H1 (cell line): ENCODE results near the gene TJP2. TPM values are rescaled to one million over a fixed set of nuclear protein-coding genes. Genes with fewer than 3 reads are reported as not detected.

Source experiments
- CTCF ChIA-PET: fragments of 300-600 bp; sonication (Branson Sonifier 250); formaldehyde crosslinking; loops from one replicate; lab custom pipeline; 2021; ENCODE audit not compliant: partially characterized antibody; lab: Charles Lee
- POLR2A ChIA-PET: fragments of 300-600 bp; sonication (Branson Sonifier 250); formaldehyde crosslinking; loops from one replicate; lab custom pipeline; 2021; ENCODE audit warnings: inconsistent platforms; ENCODE audit not compliant: partially characterized antibody; lab: Charles Lee
- DNase-seq, 2 experiments: peaks; one replicate each; pipeline versions ENCODE4 v3.0.0 to v3.0.0-alpha.2; 2010 to 2022; ENCODE audit warnings: low spot score in 2 of 2, low read depth in 1 of 2, mixed read lengths in 1 of 2
- FAIRE-seq: peaks from 2 replicates; lab custom pipeline; 2011; peaks lifted over from hg19 to GRCh38; lab: Jason Lieb, UNC
- H2AFZ ChIP-seq: 2 replicates; pipeline ENCODE4 v1.8.1; 2012; ENCODE audit warnings: low read length, inconsistent platforms
- H2AK5ac ChIP-seq: 2 replicates; pipeline ENCODE4 v1.6.1; 2013; ENCODE audit warnings: low read depth, low read length
- H2BK120ac ChIP-seq: replicated peaks from 2 replicates; pipeline ENCODE3; 2013; ENCODE audit warnings: low read depth, low read length, inconsistent platforms
- H2BK12ac ChIP-seq: 2 replicates; pipeline ENCODE4 v1.6.1; 2013; ENCODE audit warnings: low read depth, low read length
- H2BK15ac ChIP-seq: 2 replicates; pipeline ENCODE4 v1.6.1; 2013; ENCODE audit warnings: low read length
- H2BK20ac ChIP-seq: 2 replicates; pipeline ENCODE4 v1.6.1; 2013; ENCODE audit warnings: low read length
- H2BK5ac ChIP-seq: 2 replicates; pipeline ENCODE4 v1.6.1; 2013; ENCODE audit warnings: low read depth, low read length
- H3K14ac ChIP-seq: 2 replicates; pipeline ENCODE4 v1.6.1; 2013; ENCODE audit warnings: inconsistent platforms; ENCODE audit not compliant: insufficient read length
- H3K18ac ChIP-seq: 2 replicates; pipeline ENCODE4 v1.6.1; 2013; ENCODE audit warnings: low read length; ENCODE audit errors: extremely low read depth
- H3K23ac ChIP-seq: 2 replicates; pipeline ENCODE4 v1.6.1; 2013; ENCODE audit warnings: inconsistent platforms; ENCODE audit not compliant: insufficient read length
- H3K23me2 ChIP-seq: 2 replicates; pipeline ENCODE4 v1.6.1; 2013; ENCODE audit warnings: low read depth, low read length
- H3K27ac ChIP-seq: 2 replicates; pipeline ENCODE4 v1.6.1; 2011; ENCODE audit warnings: low read depth, low read length, inconsistent platforms
- H3K27me3 ChIP-seq, 4 experiments: replicated peaks in 1 of 4; 1 replicate in 1 of 4; 2 replicates in 3 of 4; pipeline versions ENCODE4 v1.6.1 to v1.8.1; 2011 to 2013; ENCODE audit warnings: low read length in 3 of 4, mild to moderate bottlenecking in 3 of 4, inconsistent platforms in 2 of 4, mixed read lengths in 2 of 4, moderate library complexity in 1 of 4; ENCODE audit not compliant: control insufficient read depth in 3 of 4, insufficient read depth in 3 of 4; ENCODE audit errors: extremely low read depth in 1 of 4
- H3K36me3 ChIP-seq, 4 experiments: 2 replicates each; pipeline versions ENCODE4 v1.6.1 to v1.8.1; 2011 to 2013; ENCODE audit warnings: mild to moderate bottlenecking in 4 of 4, low read length in 3 of 4, moderate library complexity in 2 of 4, control low read depth in 1 of 4, inconsistent platforms in 1 of 4; ENCODE audit not compliant: insufficient read depth in 4 of 4, control insufficient read depth in 2 of 4
- H3K4ac ChIP-seq: replicated peaks from 2 replicates; pipeline ENCODE3; 2013; ENCODE audit warnings: low read length, low read depth, mixed read lengths, inconsistent platforms; ENCODE audit not compliant: insufficient read length
- H3K4me1 ChIP-seq, 4 experiments: replicated peaks in 1 of 4; 1 replicate in 1 of 4; 2 replicates in 3 of 4; pipeline versions ENCODE4 v1.6.1 to v1.8.1; 2011 to 2013; ENCODE audit warnings: low read length in 3 of 4, inconsistent platforms in 2 of 4, mixed read lengths in 1 of 4; ENCODE audit not compliant: insufficient read depth in 4 of 4, control insufficient read depth in 3 of 4
- H3K4me2 ChIP-seq, 2 experiments: 2 replicates each; pipeline versions ENCODE4 v1.6.1 to v1.8.1; 2011 to 2013; ENCODE audit warnings: low read depth in 2 of 2, low read length in 2 of 2, control low read depth in 1 of 2, inconsistent platforms in 1 of 2, mild to moderate bottlenecking in 1 of 2; ENCODE audit not compliant: insufficient read depth in 1 of 2
- H3K4me3 ChIP-seq, 4 experiments: fragments of 200-600, 300-600 bp in 1 of 4; sonication (generic), shearing (Covaris generic), sonication (Bioruptor Twin) in 1 of 4; 2 replicates each; pipeline versions ENCODE4 v1.5.1 to v1.8.1; 2011 to 2016; ENCODE audit warnings: low read length in 4 of 4, low read depth in 3 of 4, control low read depth in 2 of 4, inconsistent platforms in 2 of 4, mild to moderate bottlenecking in 2 of 4, mixed read lengths in 1 of 4, moderate library complexity in 1 of 4; ENCODE audit not compliant: insufficient read depth in 2 of 4; ENCODE audit errors: extremely low read depth in 1 of 4
- H3K56ac ChIP-seq: replicated peaks from 2 replicates; pipeline ENCODE3; 2013; ENCODE audit warnings: low read depth, mild to moderate bottlenecking, mixed read lengths, low read length, inconsistent platforms; ENCODE audit not compliant: insufficient read length
- H3K79me1 ChIP-seq: 2 replicates; pipeline ENCODE4 v1.6.1; 2013; ENCODE audit warnings: low read depth, low read length, control low read depth
- H3K79me2 ChIP-seq, 2 experiments: 2 replicates each; pipeline versions ENCODE4 v1.6.1 to v1.8.1; 2012 to 2013; ENCODE audit warnings: low read length in 2 of 2, mild to moderate bottlenecking in 2 of 2, inconsistent platforms in 1 of 2; ENCODE audit not compliant: insufficient read depth in 2 of 2, control insufficient read depth in 1 of 2
- H3K9ac ChIP-seq, 4 experiments: replicated peaks in 1 of 4; 1 replicate in 1 of 4; 2 replicates in 3 of 4; pipeline versions ENCODE4 v1.6.1 to v1.8.1; 2011 to 2013; ENCODE audit warnings: low read depth in 3 of 4, low read length in 3 of 4, control low read depth in 2 of 4, mild to moderate bottlenecking in 2 of 4, moderate library complexity in 2 of 4, inconsistent platforms in 1 of 4; ENCODE audit errors: extremely low read depth in 1 of 4
- H3K9me3 ChIP-seq, 2 experiments: 2 replicates each; pipeline versions ENCODE4 v1.6.1 to v1.8.1; 2012 to 2013; ENCODE audit warnings: mild to moderate bottlenecking in 2 of 2, moderate library complexity in 2 of 2, control low read depth in 1 of 2, inconsistent platforms in 1 of 2, low read depth in 1 of 2, low read length in 1 of 2, mixed read lengths in 1 of 2; ENCODE audit not compliant: insufficient read depth in 2 of 2
- H4K20me1 ChIP-seq, 2 experiments: replicated peaks in 1 of 2; 2 replicates each; pipeline versions ENCODE3 to v1.8.1; 2011 to 2013; ENCODE audit warnings: inconsistent platforms in 2 of 2, low read length in 2 of 2, mild to moderate bottlenecking in 1 of 2; ENCODE audit not compliant: insufficient read depth in 2 of 2, control insufficient read depth in 1 of 2
- H4K5ac ChIP-seq: 2 replicates; pipeline ENCODE4 v1.6.1; 2013; ENCODE audit warnings: low read length, low read depth, mixed read lengths, inconsistent platforms; ENCODE audit not compliant: insufficient read length
- H4K8ac ChIP-seq: 2 replicates; pipeline ENCODE4 v1.8.0; 2013; ENCODE audit warnings: mild to moderate bottlenecking, moderate library complexity, low read length, inconsistent platforms; ENCODE audit not compliant: insufficient read depth; ENCODE audit errors: extremely low read depth
- H4K91ac ChIP-seq: replicated peaks from 2 replicates; pipeline ENCODE3; 2013; ENCODE audit warnings: low read length, mixed read lengths, inconsistent platforms; ENCODE audit not compliant: insufficient read length
- ATF3 ChIP-seq: IDR thresholded peaks from 2 replicates; pipeline ENCODE4 v1.6.1; 2011; ENCODE audit warnings: low read depth, mild to moderate bottlenecking, low read length; ENCODE audit not compliant: insufficient read depth
- CBX5 ChIP-seq: fragments of 300-800, 300-1000 bp; sonication (generic); IDR thresholded peaks from 2 replicates; pipeline ENCODE4 v1.7.1; 2016; ENCODE audit warnings: antibody characterized with exemption, low read length, low read depth
- GTF2F1 ChIP-seq: IDR thresholded peaks from 2 replicates; pipeline ENCODE4 v1.6.1; 2012; ENCODE audit warnings: low read depth, low read length, improper control_type of control experiment, borderline replicate concordance
- HDAC6 ChIP-seq: IDR thresholded peaks from one replicate; pipeline ENCODE4 v1.7.1; 2012; ENCODE audit warnings: low read depth, mild to moderate bottlenecking, inconsistent platforms, low read length, moderate library complexity
- POU5F1 ChIP-seq: IDR thresholded peaks from 2 replicates; pipeline ENCODE4 v1.6.1; 2011; ENCODE audit warnings: low read depth, mild to moderate bottlenecking, low read length, moderate library complexity
- RAD21 ChIP-seq, 2 experiments: IDR thresholded peaks in 1 of 2; conservative IDR thresholded peaks in 1 of 2; 2 replicates each; pipeline ENCODE4 v1.6.1; 2011; ENCODE audit warnings: low read depth in 2 of 2, low read length in 2 of 2, improper control_type of control experiment in 1 of 2, inconsistent platforms in 1 of 2, mild to moderate bottlenecking in 1 of 2, moderate library complexity in 1 of 2
- SIN3A ChIP-seq, 2 experiments: IDR thresholded peaks in 1 of 2; conservative IDR thresholded peaks in 1 of 2; 2 replicates each; pipeline ENCODE4 v1.6.1; 2011 to 2012; ENCODE audit warnings: low read length in 2 of 2, improper control_type of control experiment in 1 of 2, low read depth in 1 of 2, mild to moderate bottlenecking in 1 of 2
- SIRT6 ChIP-seq: IDR thresholded peaks from one replicate; pipeline ENCODE4 v1.7.1; 2012; ENCODE audit warnings: low read length, inconsistent platforms
- SIX5 ChIP-seq: IDR thresholded peaks from 2 replicates; pipeline ENCODE4 v1.6.1; 2011; ENCODE audit warnings: mild to moderate bottlenecking, low read depth, low read length
- SRF ChIP-seq: IDR thresholded peaks from 2 replicates; pipeline ENCODE4 v1.6.1; 2011; ENCODE audit warnings: mild to moderate bottlenecking, low read depth, low read length, moderate library complexity
- TAF1 ChIP-seq: IDR thresholded peaks from 2 replicates; pipeline ENCODE4 v1.6.1; 2011; ENCODE audit warnings: mild to moderate bottlenecking, low read depth, low read length
- TBP ChIP-seq: IDR thresholded peaks from 2 replicates; pipeline ENCODE4 v1.6.1; 2011; ENCODE audit warnings: low read depth, low read length, improper control_type of control experiment
- WGBS, 2 experiments: shearing (Covaris generic) in 1 of 2; methylation state at CpG; one replicate each; pipeline versions ENCODE4 v1.1.6 to v1.1.7; 2013 to 2015; ENCODE audit warnings: low lambda C conversion rate in 2 of 2, mixed read lengths in 2 of 2, inconsistent platforms in 1 of 2, low coverage in 1 of 2, missing lambda C conversion rate in 1 of 2; ENCODE audit not compliant: insufficient replicate concordance in 2 of 2, insufficient coverage in 1 of 2, insufficient read length in 1 of 2; ENCODE audit errors: extremely low coverage in 1 of 2, missing lambda C conversion rate in 1 of 2; 5-methylcytosine and 5-hydroxymethylcytosine counted together
- polyA plus RNA-seq, 7 experiments: library from polyadenylated mRNA; depleted of rRNA in 3 of 7; stranded (reverse) in 5 of 7; unstranded in 2 of 7; fragments of >200 nt in 5 of 7; fragments of 200-250 nt in 2 of 7; gene quantifications; 1 replicate in 5 of 7; 2 replicates in 1 of 7; 4 replicates in 1 of 7; pipeline versions ENCODE4 v1.2.1 to v1.2.3, GENCODE V29; 2011 to 2013; ENCODE audit warnings: missing spikeins in 2 of 7, mixed read lengths in 2 of 7
- total RNA-seq: library from RNA; stranded (reverse); fragmentation: NEBNext Ultra II Directional; extraction: Animal tissue kit (Norgen Biotek cat#: 25700); gene quantifications from 2 replicates; pipeline ENCODE4 v1.2.1, GENCODE V29; 2021
- TF ChIP-seq, protein P1 (sequence below): IDR thresholded peaks from 2 replicates; pipeline ENCODE4 v1.6.1; 2011; ENCODE audit warnings: low read length, improper control_type of control experiment

TJP2 gene
- total and polyA plus RNA-seq, 2 of the 8 experiments (the other 6 are each of a cell fraction or from before 2014, with no cell fraction given): 54.9 to 137 TPM

DNA sequence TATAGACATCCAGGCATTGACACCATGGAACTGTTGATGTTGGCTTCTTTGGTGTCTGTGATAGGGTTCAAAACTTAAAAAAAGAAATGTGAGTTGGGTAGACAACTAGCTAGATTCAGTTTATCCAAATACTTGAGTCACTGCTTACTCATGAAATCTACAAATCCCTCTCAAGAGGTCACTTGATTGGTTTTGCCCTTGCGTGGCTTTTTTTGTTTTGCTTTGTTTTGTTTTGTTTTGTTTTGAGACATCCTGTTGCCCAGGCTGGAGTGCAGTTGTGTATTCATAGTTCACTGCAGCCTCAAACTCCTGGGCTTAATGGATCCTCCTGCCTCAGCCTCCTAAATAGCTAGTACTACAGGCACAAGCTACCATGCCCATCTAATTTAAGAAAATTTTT is 140.5 kb downstream of the TJP2 start:
- Histone ChIP-seq H3K4me3 (no peak overlapping the region), H3K4me2 (no peak overlapping the region), H4K20me1 (no peaks in the 10 kb centered on the region), H3K36me3 (peaks cover 0 to 13% (median 0%) of the 10 kb centered on the region in 4 experiments; a peak in 3 of 8 replicates), H4K5ac (no peak overlapping the region), H4K91ac (no peak overlapping the region), H3K23me2 (no peaks in the 10 kb centered on the region; the same call in 1 of the 2 replicates), H2BK15ac (no peak overlapping the region), H2AFZ (no peak overlapping the region), H3K9ac (no peak overlapping the region), H3K18ac (no peak overlapping the region), H2BK5ac (no peak overlapping the region), H2AK5ac (no peak overlapping the region), H3K9me3 (peaks cover 28 to 33% of the 10 kb centered on the region in 2 experiments), H2BK20ac (no peak overlapping the region), H3K14ac (no peak overlapping the region), H4K8ac (no peak overlapping the region), H3K56ac (no peak overlapping the region), H3K27me3 (no peaks in the 10 kb centered on the region), H3K4me1 (peaks cover 0 to 8% (median 4%) of the 10 kb centered on the region in 4 experiments; a peak in 4 of 7 replicates), H3K23ac (no peak overlapping the region), H3K27ac (no peak overlapping the region), H3K4ac (no peak overlapping the region), H2BK120ac (no peak overlapping the region), H2BK12ac (no peak overlapping the region), H3K79me1 (no peaks in the 10 kb centered on the region), H3K79me2 (no peaks in the 10 kb centered on the region)
- ChIA-PET POLR2A (no interaction called here), CTCF (interaction anchor here (0.8 kb wide), 1 partner anchor 12 kb away, joined by 3 read pairs; no protein-coding TSS in a partner anchor)
- FAIRE-seq (no peak), DNase-seq (no peak)
- 84% methylated on average over 1 of the region's 1 CpG; no CpG with 5 or more reads in 1 of the 2 experiments for WGBS, 2 experiments
- TF ChIP-seq SIN3A (conservative IDR thresholded peaks at IDR 0.05 in 1 of 2, IDR thresholded peaks at IDR 0.05 in 1 of 2; ENCODE audit: low read depth in 1 of 2, low read length in 2 of 2) (no peak), SIRT6 (no peak), CBX5 (no peak), TAF1 (no peak), ATF3 (no peak), RAD21 (IDR thresholded peaks at IDR 0.05 in 1 of 2, conservative IDR thresholded peaks at IDR 0.05 in 1 of 2; ENCODE audit: low read depth in 2 of 2, low read length in 2 of 2) (no peak), POU5F1 (no peak), GTF2F1 (no peak), HDAC6 (no peak), SIX5 (no peak), SRF (no peak), TBP (no peak)
- TF ChIP-seq, protein P1, sequence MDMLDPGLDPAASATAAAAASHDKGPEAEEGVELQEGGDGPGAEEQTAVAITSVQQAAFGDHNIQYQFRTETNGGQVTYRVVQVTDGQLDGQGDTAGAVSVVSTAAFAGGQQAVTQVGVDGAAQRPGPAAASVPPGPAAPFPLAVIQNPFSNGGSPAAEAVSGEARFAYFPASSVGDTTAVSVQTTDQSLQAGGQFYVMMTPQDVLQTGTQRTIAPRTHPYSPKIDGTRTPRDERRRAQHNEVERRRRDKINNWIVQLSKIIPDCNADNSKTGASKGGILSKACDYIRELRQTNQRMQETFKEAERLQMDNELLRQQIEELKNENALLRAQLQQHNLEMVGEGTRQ: no peak
